ENCODE results near the gene CTRB1.
"Not testable (repeated sequence)": the region's sequence is repeated elsewhere in the genome, so short reads cannot be mapped to it uniquely, and the experiment has no call there.

Gene CTRB1

GRCh38 chr16:75254359-75254837 lies 35.6 kb downstream of the CTRB1 start:
- no peak for DNase-seq (ENCODE audit: low spot score)

GRCh38 chr16:75256059-75256571 lies 37.3 kb downstream of the CTRB1 start:
- no peak for DNase-seq (ENCODE audit: low spot score)

- DNase-seq (ENCODE audit: low spot score) = no peak
Measured at GRCh38 chr16:75256696-75257343, 38.0 kb downstream of the CTRB1 start.

- no peak for DNase-seq (ENCODE audit: low spot score)
Measured at GRCh38 chr16:75257886-75258806, 39.4 kb downstream of the CTRB1 start.

GRCh38 chr16:75258807-75259141 lies 40.0 kb downstream of the CTRB1 start:
- DNase-seq (ENCODE audit: low spot score) = no peak

- DNase-seq (ENCODE audit: low spot score) = no peak
Measured at GRCh38 chr16:75260851-75261589, 42.2 kb downstream of the CTRB1 start.

GRCh38 chr16:75261590-75262078 lies 42.8 kb downstream of the CTRB1 start:
- DNase-seq (ENCODE audit: low spot score) = no peak

GRCh38 chr16:75262104-75262799 lies 43.5 kb downstream of the CTRB1 start:
- no peak for DNase-seq (ENCODE audit: low spot score)

- no peak for DNase-seq (ENCODE audit: low spot score)
Measured at GRCh38 chr16:75262800-75263127, 44.0 kb downstream of the CTRB1 start.

GRCh38 chr16:75263291-75263962 lies 44.6 kb downstream of the CTRB1 start:
- no peak for DNase-seq (ENCODE audit: low spot score)

- DNase-seq (ENCODE audit: low spot score) = no peak
Measured at GRCh38 chr16:75263963-75264445, 45.2 kb downstream of the CTRB1 start.

GRCh38 chr16:75264457-75264998 lies 45.7 kb downstream of the CTRB1 start:
- DNase-seq (ENCODE audit: low spot score) = no peak

GRCh38 chr16:75264999-75265910 lies 46.5 kb downstream of the CTRB1 start:
- no peak for DNase-seq (ENCODE audit: low spot score)

GRCh38 chr16:75265911-75266701 lies 47.3 kb downstream of the CTRB1 start:
- DNase-seq (ENCODE audit: low spot score) = peak; percentile 73

GRCh38 chr16:75266738-75267630 lies 48.2 kb downstream of the CTRB1 start:
- no peak for DNase-seq (ENCODE audit: low spot score)

GRCh38 chr16:75267631-75268264 lies 49.0 kb downstream of the CTRB1 start:
- no peak for DNase-seq (ENCODE audit: low spot score)

GRCh38 chr16:75269358-75269757 lies 50.6 kb downstream of the CTRB1 start:
- DNase-seq (ENCODE audit: low spot score) = not testable (repeated sequence)

All from COLO829 (cell line).